ENCODE measurements around the gene SLC18B1.

The SLC18B1 gene

GRCh38 chr6:132797951-132798868, at the start of gene SLC18B1:
Gene SLC18B1, minus strand, starts transcription at chr6:132798637. Its CDS starts 181 bp downstream, at chr6:132798456.
- DNase-seq (ENCODE audit: extremely low spot score, insufficient read length, low read depth) (no peak), FAIRE-seq (peak; percentile 80)

DNA sequence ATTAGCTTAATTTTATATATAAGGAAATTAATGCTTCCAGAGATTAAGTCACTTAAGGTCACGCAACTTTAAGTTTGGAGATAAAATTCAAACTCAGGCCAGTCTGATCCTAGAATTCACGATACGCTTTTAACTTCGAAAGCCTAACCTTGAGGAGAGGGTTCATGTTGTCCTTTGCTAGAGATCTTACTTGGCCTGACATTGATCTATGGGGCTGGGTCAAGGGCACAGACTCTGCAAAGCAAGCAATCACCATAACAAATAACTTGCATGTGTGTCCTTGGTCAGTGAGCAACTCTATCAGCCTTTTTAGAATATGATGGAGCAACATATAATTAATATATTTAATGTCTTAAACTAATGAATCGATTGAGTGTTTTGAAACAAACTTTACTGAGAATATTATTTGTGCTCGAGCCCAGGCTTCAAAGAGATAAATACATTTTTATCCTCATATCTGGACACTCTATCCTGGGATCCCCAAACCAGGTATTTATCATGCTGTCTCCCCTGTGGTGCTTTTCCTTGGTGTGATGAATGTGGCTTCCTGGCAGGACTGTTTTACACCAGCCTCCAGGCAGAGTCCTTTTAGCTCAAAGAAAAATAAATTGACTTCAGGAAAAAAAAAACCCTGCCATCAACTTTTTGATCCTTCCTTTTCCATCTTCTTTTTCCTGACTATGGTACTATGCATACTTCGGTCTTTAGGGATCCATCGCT, 45.0 kb upstream of the SLC18B1 start:
- DNase-seq (ENCODE audit: extremely low spot score, insufficient read length, low read depth) (no peak), FAIRE-seq (no peak)

DNA sequence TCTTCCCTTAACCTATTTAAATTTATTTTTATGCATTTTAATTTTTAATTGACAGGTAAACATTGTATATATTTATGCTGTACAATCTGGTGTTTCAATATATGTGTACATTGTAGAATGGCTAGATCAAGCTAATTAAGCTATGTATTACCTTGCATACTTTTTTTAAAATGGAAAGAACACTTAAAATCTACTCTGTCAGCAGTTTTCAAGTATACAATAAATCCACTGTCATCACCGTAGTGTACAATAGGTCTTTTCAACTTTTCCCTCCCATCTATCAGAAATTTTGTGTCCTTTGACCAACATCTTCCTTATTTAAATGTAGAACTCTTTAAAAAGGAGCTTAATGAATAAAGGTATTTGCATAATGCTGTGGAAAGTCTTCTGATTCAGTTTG, 43.5 kb upstream of the SLC18B1 start:
- FAIRE-seq (no peak), DNase-seq (ENCODE audit: extremely low spot score, insufficient read length, low read depth) (no peak)

DNA sequence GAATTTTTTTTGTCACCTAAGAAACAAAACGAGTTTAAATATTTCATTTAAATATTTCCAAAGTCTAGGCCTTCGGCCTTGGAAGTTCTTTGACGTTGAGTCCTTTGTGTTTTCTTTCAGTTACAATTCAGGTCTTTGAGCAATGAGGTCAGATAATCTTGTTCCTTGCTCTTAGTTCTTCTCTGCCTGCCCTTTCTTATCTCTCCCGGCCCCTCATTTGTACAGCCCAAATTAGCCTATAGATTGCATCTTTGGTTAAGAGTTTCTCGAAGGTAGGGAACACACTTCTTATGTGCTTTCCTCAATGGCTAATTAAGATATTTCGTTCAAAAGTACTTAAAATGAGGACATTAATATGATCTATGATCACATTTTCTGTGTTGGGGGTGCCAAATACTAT, 34.5 kb upstream of the SLC18B1 start:
- FAIRE-seq (no peak), DNase-seq (ENCODE audit: extremely low spot score, insufficient read length, low read depth) (no peak)

- no peak for DNase-seq (ENCODE audit: extremely low spot score, insufficient read length, low read depth)
Observed at GRCh38 chr6:132830334-132830751, 31.9 kb upstream of the SLC18B1 start.

GRCh38 chr6:132820629-132821381, 22.4 kb upstream of the SLC18B1 start:
- FAIRE-seq (no peak), DNase-seq (ENCODE audit: extremely low spot score, insufficient read length, low read depth) (no peak)

More at GRCh38 chr6:132830334-132830751, 31.9 kb upstream of the SLC18B1 start:
- no peak for FAIRE-seq

DNA sequence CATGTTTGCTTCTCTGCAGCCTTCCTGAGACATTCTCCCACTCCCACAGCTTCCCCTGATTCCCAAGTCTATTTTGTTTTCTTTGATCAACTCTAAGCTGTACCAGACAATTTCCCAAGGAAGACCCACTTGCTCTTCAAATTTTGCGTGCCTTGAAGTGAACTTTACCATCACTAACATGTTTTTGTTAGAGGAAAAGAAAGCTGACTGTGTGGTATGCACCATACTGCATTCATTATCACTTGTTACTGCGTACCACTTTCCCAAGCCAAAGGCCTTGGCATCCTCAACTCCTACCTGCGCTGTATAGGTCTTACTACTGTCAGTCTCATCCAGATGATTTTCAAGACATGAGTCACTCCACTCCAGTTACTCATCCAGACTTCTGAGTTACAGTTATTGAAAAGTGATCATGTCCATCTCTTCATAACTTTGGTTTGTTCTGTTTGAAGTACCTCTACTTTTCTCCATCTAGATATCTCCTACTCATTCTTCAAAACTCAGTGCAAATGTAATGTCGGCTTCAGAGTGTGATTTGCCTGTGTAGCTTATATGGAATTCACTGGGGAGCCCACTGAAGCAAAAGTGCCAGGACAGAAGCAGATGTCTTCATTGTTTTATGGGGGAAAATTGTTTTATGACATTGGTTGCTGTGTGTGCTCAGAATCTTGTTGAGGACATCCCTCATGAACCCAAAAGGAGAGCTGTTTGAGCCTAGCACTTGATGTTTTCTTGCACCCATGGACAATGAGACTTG, 21.1 kb upstream of the SLC18B1 start:
- DNase-seq (ENCODE audit: extremely low spot score, insufficient read length, low read depth) (no peak), FAIRE-seq (no peak)

DNA sequence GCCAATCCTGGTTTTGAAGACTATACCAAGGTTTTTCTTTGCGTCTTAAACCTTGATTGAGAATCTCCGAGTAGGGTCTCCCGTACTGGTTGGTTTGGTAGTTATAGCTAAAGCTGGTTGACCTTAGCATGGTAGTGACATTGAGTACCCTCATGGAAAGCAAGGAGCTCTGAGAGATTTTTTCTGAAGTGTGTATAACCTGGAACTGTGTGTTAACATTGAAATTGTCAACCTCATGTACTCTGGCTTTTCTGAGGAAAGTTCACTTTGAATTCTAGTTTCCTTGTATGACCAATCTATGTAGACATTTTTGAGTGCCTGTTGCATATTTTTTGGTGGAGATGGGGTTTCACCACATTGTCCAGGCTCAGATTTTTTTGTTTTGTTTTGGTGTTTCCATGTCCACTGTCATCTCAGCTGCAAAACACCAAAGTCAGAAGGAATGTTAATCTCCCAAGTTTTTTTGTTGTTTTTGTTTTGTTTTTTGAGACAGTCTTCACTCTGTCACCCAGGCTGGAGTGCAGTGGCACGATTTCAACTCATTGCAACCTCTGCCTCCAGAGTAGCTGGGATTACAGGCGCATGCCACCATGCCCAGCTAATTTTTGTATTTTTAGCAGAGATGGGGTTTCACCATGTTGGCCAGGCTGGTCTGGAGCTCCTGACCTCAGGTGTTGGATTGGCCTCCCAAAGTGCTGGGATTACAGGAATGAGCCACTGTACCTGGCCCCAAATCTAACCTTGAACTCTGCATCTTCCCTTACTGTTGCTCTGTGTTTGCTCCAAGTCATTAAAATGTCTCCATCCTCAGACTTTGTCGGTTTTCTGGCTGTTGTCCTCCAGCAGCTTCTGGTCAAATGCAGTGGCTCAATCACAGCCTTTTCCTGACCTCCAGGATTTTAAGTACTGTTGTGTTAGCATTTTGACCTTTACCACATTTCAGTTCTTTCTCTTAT, 20.2 kb upstream of the SLC18B1 start:
- FAIRE-seq (no peak), DNase-seq (ENCODE audit: extremely low spot score, insufficient read length, low read depth) (no peak)

GRCh38 chr6:132817554-132818403, 19.3 kb upstream of the SLC18B1 start:
- DNase-seq (ENCODE audit: extremely low spot score, insufficient read length, low read depth) (no peak), FAIRE-seq (no peak)

- FAIRE-seq (no peak), DNase-seq (ENCODE audit: extremely low spot score, insufficient read length, low read depth) (no peak)
Observed at GRCh38 chr6:132816660-132817059, 18.2 kb upstream of the SLC18B1 start.

- DNase-seq (ENCODE audit: extremely low spot score, insufficient read length, low read depth) (no peak), FAIRE-seq (no peak)
Observed at GRCh38 chr6:132814716-132815570, 16.5 kb upstream of the SLC18B1 start.

DNA sequence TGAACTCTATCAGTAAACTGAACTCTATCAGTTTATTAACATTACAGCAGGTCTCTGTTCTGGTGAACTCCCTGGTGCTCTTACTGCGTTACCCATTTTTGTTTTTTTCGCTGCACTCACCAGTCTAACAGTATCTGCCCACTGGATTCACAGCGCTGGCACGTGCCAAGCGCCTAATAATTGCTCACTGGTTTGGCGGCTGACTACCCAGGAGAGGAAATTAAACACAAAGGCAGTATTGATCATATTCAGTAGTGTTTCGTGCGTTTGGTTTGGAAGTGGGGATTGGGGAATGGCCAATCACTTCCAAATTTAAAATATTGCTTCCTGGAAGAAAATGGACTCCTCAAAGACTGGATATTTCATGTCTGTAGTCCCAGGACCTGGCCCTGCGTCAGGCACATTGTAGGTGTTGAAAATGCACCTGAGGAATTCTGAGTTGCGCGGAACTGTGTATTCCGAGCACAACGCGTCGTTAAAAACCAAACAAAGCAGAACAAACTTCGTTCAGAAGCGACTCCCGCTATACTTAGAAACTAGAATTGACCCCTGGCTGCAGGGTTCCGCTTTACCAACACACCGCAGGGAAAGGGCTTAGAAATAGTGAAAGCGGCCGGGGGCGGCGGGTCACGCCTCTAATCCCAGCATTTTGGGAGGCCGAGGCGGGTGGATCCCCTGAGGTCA, 14.9 kb upstream of the SLC18B1 start:
- DNase-seq (ENCODE audit: extremely low spot score, insufficient read length, low read depth), result no peak
- FAIRE-seq, result no peak

DNA sequence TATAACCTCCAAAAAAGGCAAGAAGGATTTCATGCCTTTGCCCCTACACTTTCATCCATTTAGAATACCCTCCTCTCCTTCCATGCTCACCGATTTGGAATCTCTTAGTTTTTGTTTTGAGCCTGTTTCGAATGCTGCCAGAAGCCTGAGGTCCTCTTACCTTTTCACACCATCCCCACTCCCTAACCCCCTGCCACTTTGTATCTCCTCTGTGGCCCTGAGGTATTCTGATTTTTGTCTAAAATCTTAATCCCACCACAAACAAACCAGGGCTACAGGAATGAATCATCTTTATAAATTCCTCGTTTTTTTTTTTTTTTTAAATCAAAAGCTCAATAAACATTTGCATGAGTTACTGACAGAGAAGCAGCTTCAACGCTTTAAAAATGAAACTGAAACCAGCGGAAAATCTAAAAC, 14.3 kb upstream of the SLC18B1 start:
- FAIRE-seq (peak; percentile 63), DNase-seq (ENCODE audit: extremely low spot score, insufficient read length, low read depth) (no peak)

DNA sequence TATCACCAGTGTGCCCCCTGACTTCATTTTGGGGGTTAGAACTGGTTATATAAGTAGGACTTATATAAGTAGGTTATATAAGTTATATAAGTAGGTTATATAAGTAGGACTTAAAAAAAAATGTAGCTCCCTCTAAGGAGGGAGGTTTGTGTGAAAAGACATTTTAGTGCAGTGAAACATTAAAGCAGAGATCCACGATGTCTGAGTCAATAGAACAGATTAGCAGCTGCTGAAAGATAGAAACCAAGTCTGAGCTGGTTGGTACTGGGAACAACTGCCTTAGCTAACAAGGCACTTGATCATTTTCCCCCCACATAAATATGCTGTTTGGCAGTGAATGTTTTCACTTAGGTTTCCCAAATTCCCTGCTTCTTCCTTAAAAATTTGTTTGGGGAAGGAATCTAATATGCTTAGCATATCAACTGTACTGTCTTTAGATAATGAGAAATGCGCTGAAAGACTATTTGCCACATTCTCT, 13.9 kb upstream of the SLC18B1 start:
- no peak for FAIRE-seq
- DNase-seq (ENCODE audit: extremely low spot score, insufficient read length, low read depth), result no peak

DNA sequence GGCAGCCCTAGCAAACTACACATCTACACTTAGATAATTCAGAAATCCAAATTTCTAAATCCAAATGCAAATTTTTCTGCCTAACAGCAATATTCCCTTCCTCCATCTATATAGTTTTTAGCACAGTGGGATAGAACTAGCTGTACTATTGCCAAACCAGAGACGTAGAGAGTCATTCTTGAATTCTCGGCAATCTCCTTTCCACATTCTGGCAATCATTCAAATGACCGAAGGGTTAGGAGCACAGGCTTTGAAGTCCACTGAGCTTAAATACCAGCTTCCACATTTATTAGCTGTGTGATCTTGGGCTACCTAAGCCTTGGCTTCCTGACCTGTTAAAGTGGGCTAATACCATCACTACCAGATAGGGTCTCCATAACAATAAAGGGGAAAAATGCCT, 12.8 kb upstream of the SLC18B1 start:
- DNase-seq (ENCODE audit: extremely low spot score, insufficient read length, low read depth) (no peak), FAIRE-seq (no peak)

- FAIRE-seq (no peak), DNase-seq (ENCODE audit: extremely low spot score, insufficient read length, low read depth) (no peak)
Observed at GRCh38 chr6:132805548-132805947, 7.1 kb upstream of the SLC18B1 start.
